Astrocyte of the spinal cord (primary cell): ENCODE measurements around the gene FAM219A.

Source experiments
- DNase-seq: peaks from one replicate; pipeline ENCODE4 v3.0.0; 2011; ENCODE audit warnings: low read depth, low spot score
- H3K4me3 ChIP-seq: 2 replicates; pipeline ENCODE4 v1.5.1; 2011; ENCODE audit warnings: low read depth, mild to moderate bottlenecking, low read length, moderate library complexity
- in situ Hi-C: cut with HindIII; loops from 2 replicates; pipeline ENCODE4 v1.10.0; 2017; ENCODE audit warnings: low sequenced_read_pairs
- TF ChIP-seq, protein P1 (sequence below): IDR thresholded peaks from 2 replicates; pipeline ENCODE4 v1.5.1; 2012; ENCODE audit warnings: low read depth, mild to moderate bottlenecking, low read length, inconsistent platforms

FAM219A gene

DNA sequence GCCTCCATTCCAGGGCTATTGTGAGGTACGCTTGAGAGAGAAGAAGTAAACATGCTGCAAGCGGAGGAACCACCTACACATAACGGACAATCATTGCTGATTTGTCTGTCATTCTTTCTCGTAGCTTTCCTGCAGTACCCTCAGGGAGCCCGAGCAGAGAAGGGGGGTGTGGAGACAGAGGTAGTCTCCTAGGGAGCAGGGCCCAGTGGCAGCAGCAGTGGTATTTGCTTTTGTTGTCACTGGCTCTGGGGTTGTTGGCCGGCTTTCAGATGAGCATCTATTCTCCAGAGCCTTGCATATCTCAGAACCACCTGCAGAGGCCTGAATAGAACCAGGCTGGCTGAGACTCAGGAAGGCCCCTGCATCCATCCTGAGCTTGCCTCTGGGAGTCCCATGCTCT lies 44.5 kb upstream of the FAM219A start:
- in situ Hi-C loops, result loop anchor here (10.0 kb wide), 1 partner anchor 72 kb away; no protein-coding TSS in a partner anchor

GRCh38 chr9:34502471-34502870 lies 44.1 kb upstream of the FAM219A start:
- no peak overlapping the region for H3K4me3 ChIP-seq
- in situ Hi-C loops, result loop anchor here (10.0 kb wide), 1 partner anchor 72 kb away; no protein-coding TSS in a partner anchor
- DNase-seq, result no peak
- TF ChIP-seq, protein P1, sequence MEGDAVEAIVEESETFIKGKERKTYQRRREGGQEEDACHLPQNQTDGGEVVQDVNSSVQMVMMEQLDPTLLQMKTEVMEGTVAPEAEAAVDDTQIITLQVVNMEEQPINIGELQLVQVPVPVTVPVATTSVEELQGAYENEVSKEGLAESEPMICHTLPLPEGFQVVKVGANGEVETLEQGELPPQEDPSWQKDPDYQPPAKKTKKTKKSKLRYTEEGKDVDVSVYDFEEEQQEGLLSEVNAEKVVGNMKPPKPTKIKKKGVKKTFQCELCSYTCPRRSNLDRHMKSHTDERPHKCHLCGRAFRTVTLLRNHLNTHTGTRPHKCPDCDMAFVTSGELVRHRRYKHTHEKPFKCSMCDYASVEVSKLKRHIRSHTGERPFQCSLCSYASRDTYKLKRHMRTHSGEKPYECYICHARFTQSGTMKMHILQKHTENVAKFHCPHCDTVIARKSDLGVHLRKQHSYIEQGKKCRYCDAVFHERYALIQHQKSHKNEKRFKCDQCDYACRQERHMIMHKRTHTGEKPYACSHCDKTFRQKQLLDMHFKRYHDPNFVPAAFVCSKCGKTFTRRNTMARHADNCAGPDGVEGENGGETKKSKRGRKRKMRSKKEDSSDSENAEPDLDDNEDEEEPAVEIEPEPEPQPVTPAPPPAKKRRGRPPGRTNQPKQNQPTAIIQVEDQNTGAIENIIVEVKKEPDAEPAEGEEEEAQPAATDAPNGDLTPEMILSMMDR, result no peak

More for the DNA sequence above, 44.5 kb upstream of the FAM219A start:
- no peak for DNase-seq
- no peak overlapping the region for H3K4me3 ChIP-seq
- TF ChIP-seq, protein P1, result no peak

DNA sequence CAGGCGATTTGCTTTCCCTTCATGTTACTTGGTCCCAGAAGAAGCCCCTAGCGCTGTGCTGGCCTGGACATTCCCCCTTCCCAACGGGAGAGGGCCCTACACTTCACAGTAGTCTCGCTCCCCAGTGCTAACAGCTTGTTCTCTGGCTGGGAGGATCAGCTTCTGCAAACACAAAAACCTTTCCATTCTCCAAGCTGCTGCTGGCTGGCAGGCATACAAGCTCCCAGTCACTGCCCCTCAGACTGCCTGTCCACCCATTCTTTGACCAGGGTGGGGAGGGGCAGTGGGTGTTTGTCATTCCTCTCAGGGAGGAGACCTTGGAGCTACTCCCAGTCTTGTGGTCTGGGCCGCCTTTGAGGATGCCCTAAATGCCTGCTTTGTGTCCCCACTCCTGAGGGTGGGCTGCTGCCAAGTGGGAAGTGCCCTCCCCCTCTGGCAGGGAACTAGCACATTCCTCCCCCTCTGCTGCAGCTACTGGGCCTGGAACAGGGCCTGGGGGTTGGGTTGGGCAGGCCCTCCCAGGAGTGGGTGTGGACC lies 43.6 kb upstream of the FAM219A start:
- DNase-seq, result peak; percentile 75
- H3K4me3 ChIP-seq, result no peak overlapping the region
- in situ Hi-C loops, result loop anchor here (10.0 kb wide), 1 partner anchor 73 kb away; no protein-coding TSS in a partner anchor
- TF ChIP-seq, protein P1, result peak; percentile 53

DNA sequence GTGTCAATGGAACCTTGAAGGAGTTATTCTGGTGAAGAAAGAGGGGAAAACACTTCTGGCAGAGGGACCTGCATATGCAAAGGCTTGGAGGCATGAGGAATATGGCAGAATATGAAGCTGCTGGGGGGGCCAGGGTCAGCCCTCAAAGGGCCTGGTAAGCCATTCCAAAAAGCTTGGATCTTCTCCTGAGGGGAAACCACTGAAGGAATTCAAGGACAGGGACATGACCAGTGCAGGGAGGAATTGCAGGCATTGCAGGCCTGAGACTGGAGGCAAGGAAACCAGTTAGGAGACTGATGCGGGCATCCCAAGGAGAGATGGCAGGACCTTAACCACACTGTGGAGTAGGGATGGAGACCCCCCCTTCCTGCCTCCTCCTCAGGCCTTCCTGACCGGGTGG lies 43.0 kb upstream of the FAM219A start:
- no peak for DNase-seq
- H3K4me3 ChIP-seq, result no peak overlapping the region
- TF ChIP-seq, protein P1, result no peak
- in situ Hi-C loops, result loop anchor here (10.0 kb wide), 1 partner anchor 73 kb away; no protein-coding TSS in a partner anchor

DNA sequence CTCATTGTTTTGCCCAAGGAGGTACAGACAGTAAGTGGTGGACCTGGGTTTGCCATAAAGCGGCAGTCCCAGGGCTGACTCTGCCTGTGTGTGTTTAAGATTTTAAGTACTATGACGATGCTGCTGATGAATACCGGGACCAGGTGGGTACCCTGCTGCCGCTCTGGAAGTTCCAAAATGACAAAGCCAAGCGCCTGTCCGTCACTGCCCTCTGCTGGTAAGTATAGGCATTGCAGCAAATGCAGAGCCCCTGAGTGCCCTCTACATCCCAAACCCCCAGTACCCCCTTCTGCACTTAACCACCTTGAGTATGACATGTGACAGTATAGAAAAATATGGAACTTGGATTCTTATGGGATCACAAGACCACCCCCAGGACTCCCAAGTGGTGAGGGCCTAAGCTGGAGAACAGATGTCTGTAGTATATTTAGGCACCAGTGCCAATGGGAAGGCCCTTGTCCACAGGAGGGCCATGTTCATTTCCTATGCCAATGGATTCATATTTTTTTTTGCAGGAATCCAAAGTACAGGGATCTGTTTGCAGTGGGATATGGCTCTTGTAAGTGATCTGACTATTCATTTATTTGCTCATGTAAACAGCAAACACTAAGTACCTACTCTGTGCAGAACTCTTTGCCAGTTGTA lies 42.4 kb upstream of the FAM219A start:
- DNase-seq, result peak; percentile 19
- in situ Hi-C loops, result loop anchor here (10.0 kb wide), 1 partner anchor 74 kb away; no protein-coding TSS in a partner anchor
- TF ChIP-seq, protein P1, result peak; percentile 99
- no peak overlapping the region for H3K4me3 ChIP-seq

GRCh38 chr9:34499076-34499475 lies 40.7 kb upstream of the FAM219A start:
- TF ChIP-seq, protein P1, result no peak
- in situ Hi-C loops, result no loop called here
- DNase-seq, result no peak
- H3K4me3 ChIP-seq, result no peak overlapping the region
